NCI-H146 treated with DMSO at 0.1 percent for 48 hours (cell line): ENCODE data around the gene HORMAD2.

ENCODE experiments used
- DNase-seq: peaks from one replicate; lab custom pipeline; 2025; ENCODE audit not compliant: unreplicated experiment; lab: John Stamatoyannopoulos, UW

Gene HORMAD2

DNA sequence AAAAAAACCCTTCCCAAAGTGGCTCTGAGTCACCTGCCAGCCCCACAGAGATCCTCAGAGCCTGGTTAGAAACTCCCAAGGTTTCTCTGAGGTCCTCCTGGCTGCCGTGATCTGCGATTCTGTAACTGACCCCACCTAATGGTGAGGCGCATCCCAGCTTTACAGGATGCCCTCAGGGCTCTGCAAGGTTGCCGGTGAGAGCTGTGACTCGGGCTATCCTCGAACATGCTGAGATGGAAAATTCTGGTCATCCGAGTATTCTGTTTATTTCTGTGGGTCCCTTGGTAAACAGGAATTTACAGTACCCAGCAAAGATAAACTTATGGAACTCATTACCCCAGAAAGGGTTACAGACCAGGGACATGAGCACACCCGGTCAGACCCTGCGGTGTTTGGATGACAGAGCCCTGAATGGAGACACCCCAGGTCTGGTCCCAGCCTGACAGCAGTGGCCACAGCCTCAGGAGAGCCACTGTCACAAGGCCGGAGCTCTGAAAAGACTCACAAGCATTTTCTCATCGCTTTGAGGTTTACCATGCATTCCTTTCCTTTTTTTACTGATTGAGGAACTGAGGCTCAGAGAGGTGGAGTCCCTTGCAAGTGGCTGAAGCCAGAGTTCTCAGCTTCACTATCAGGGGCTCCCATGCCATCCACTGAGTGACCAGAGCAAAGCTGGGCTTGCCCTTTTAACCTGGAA is 144.0 kb downstream of the HORMAD2 start:
- DNase-seq, result no peak

DNA sequence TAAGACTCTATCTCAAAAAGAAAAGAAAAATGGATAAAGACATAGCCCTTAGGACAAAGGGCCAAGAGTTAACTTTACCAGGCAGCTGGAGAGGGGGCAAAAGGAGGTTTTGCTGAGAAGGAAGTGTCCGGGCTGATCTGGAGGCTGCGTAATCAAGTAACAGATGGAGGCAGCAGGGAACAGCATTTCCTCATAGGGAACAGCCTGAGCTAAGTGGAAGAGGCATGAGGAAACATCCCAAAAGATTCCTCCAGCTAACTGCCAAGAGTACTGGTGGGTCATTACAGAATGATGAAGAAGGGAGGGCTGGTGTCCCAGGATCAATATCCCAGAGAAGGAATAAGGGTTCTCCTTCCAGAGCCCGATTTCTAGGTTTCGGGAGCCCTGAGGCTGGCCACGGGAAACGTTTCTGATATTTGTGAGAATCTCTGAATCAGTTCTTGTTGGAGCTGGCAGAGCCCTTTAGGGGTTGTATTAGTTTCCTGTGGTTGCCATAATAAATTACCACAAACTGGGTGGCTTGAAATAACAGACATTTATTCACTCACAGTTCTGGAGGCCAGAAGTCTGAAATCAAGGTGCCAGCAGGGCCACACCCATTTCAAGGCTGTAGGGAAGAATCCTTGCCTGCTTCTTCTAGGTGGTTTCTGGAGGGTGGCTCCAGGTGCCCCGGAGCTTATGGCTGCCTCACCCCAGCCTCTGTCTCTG is 145.1 kb downstream of the HORMAD2 start:
- no peak for DNase-seq

DNA sequence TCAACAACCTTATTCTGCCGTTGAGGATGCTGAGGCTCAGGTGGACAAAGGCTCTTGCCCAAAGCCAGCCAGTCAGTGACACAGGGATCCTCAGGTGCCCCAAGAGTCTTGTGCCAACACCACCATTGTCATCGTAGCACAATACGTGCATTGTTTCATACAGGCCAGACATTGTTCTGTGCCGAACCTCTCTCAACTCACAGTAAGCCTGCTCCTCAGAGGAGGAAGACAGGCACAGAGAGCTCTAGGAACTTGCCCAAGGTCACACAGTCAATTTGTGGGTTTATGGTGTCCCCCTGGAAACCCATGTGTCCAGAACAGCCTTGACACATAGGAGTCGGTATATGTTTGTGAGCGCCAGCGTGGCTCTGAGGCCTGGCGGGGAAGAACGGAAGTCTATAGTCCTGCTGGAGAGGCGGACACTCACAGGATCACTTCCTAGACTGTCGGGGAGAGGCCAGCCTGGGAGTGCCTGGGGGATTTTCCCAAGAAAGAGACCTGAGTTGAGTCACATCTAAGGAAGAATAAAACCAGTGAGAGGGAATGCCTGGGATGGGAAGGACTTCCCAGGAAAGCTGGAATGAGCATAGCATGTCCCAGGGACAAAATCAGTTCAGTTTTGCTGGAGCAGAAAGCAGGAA is 146.0 kb downstream of the HORMAD2 start:
- no peak for DNase-seq
